H9 (cell line): Measurements from ENCODE around the gene TEX26. TPM values are rescaled to one million over a fixed set of nuclear protein-coding genes. Genes with fewer than 3 reads are reported as not detected.

Source experiments
- DNase-seq: peaks from one replicate; pipeline ENCODE4 v3.0.0-alpha.2; 2017
- H2AFZ ChIP-seq: one replicate; pipeline ENCODE4 v1.6.1; 2013; ENCODE audit warnings: mild to moderate bottlenecking, low read length, control low read depth, moderate library complexity
- H2AK5ac ChIP-seq: 2 replicates; pipeline ENCODE4 v1.6.1; 2013; ENCODE audit warnings: low read length, control low read depth, mixed read lengths; ENCODE audit not compliant: insufficient read length
- H2BK120ac ChIP-seq: one replicate; pipeline ENCODE4 v1.6.1; 2013; ENCODE audit warnings: low read depth, mild to moderate bottlenecking, low read length, control low read depth, inconsistent platforms; ENCODE audit not compliant: poor library complexity, severe bottlenecking
- H2BK12ac ChIP-seq: 2 replicates; pipeline ENCODE4 v1.6.1; 2013; ENCODE audit warnings: low read length, control low read depth, mixed read lengths, low read depth; ENCODE audit not compliant: insufficient read length
- H2BK15ac ChIP-seq: 2 replicates; pipeline ENCODE4 v1.6.1; 2013; ENCODE audit warnings: low read depth, low read length, control low read depth
- H2BK20ac ChIP-seq: one replicate; pipeline ENCODE4 v1.6.1; 2013; ENCODE audit warnings: low read depth, mild to moderate bottlenecking, low read length, control low read depth, inconsistent platforms; ENCODE audit not compliant: poor library complexity, severe bottlenecking
- H2BK5ac ChIP-seq: 2 replicates; pipeline ENCODE4 v1.6.1; 2013; ENCODE audit warnings: low read length, control low read depth, mixed read lengths; ENCODE audit not compliant: insufficient read length
- H3K14ac ChIP-seq: 2 replicates; pipeline ENCODE4 v1.6.1; 2013; ENCODE audit warnings: low read length, control low read depth; ENCODE audit not compliant: insufficient read depth
- H3K18ac ChIP-seq: 2 replicates; pipeline ENCODE4 v1.6.1; 2013; ENCODE audit warnings: low read depth, mild to moderate bottlenecking, mixed read lengths, low read length, control low read depth; ENCODE audit not compliant: insufficient read length
- H3K23ac ChIP-seq: 2 replicates; pipeline ENCODE4 v1.6.1; 2013; ENCODE audit warnings: low read length, control low read depth, mixed read lengths, low read depth; ENCODE audit not compliant: insufficient read length
- H3K23me2 ChIP-seq: 2 replicates; pipeline ENCODE4 v1.6.1; 2013; ENCODE audit warnings: low read depth, mild to moderate bottlenecking, mixed read lengths, low read length, control low read depth; ENCODE audit not compliant: insufficient read length, poor library complexity, severe bottlenecking
- H3K27ac ChIP-seq: 2 replicates; pipeline ENCODE4 v1.5.1; 2013; ENCODE audit warnings: low read length, control low read depth, mixed read lengths, low read depth; ENCODE audit not compliant: insufficient read length
- H3K27me3 ChIP-seq: 2 replicates; pipeline ENCODE4 v1.6.1; 2013; ENCODE audit warnings: low read length, control low read depth, inconsistent platforms; ENCODE audit not compliant: insufficient read depth
- H3K4ac ChIP-seq: 2 replicates; pipeline ENCODE4 v1.6.1; 2013; ENCODE audit warnings: low read depth, mild to moderate bottlenecking, control low read depth, inconsistent platforms, low read length, moderate library complexity
- H3K4me1 ChIP-seq: 2 replicates; pipeline ENCODE4 v1.6.1; 2013; ENCODE audit warnings: low read length, control low read depth, inconsistent platforms; ENCODE audit not compliant: insufficient read depth
- H3K4me2 ChIP-seq: 2 replicates; pipeline ENCODE4 v1.6.1; 2013; ENCODE audit warnings: low read length, control low read depth, mixed read lengths; ENCODE audit not compliant: insufficient read length, insufficient read depth
- H3K56ac ChIP-seq: 2 replicates; pipeline ENCODE4 v1.6.1; 2013; ENCODE audit warnings: low read depth, mild to moderate bottlenecking, mixed read lengths, low read length, control low read depth; ENCODE audit not compliant: insufficient read length
- H3K79me1 ChIP-seq: 2 replicates; pipeline ENCODE4 v1.6.1; 2013; ENCODE audit warnings: low read depth, mild to moderate bottlenecking, moderate library complexity, low read length, control low read depth, inconsistent platforms; ENCODE audit not compliant: insufficient read depth, poor library complexity, severe bottlenecking
- H3K79me2 ChIP-seq: 2 replicates; pipeline ENCODE4 v1.6.1; 2013; ENCODE audit warnings: low read length, control low read depth, inconsistent platforms; ENCODE audit not compliant: insufficient read depth
- H3K9ac ChIP-seq: 2 replicates; pipeline ENCODE4 v1.6.1; 2013; ENCODE audit warnings: low read length, control low read depth, mixed read lengths; ENCODE audit not compliant: insufficient read length; ENCODE audit errors: extremely low read depth
- H3K9me3 ChIP-seq: one replicate; pipeline ENCODE4 v1.6.1; 2013; ENCODE audit warnings: low read depth, low read length, inconsistent platforms; ENCODE audit not compliant: control insufficient read depth
- H3T11ph ChIP-seq: one replicate; pipeline ENCODE4 v1.6.1; 2013; ENCODE audit warnings: mild to moderate bottlenecking, low read length, control low read depth, inconsistent platforms
- H4K20me1 ChIP-seq: one replicate; pipeline ENCODE4 v1.6.1; 2013; ENCODE audit not compliant: control insufficient read depth, insufficient read length, insufficient read depth
- H4K5ac ChIP-seq: 2 replicates; pipeline ENCODE4 v1.6.1; 2013; ENCODE audit warnings: low read depth, mild to moderate bottlenecking, mixed read lengths, low read length, control low read depth; ENCODE audit not compliant: insufficient read length
- H4K8ac ChIP-seq: replicated peaks from 2 replicates; pipeline ENCODE4 v1.6.1; 2013; ENCODE audit warnings: low read length, control low read depth, mixed read lengths, low read depth; ENCODE audit not compliant: insufficient read length
- H4K91ac ChIP-seq: 2 replicates; pipeline ENCODE4 v1.6.1; 2013; ENCODE audit warnings: low read depth, mild to moderate bottlenecking, moderate library complexity, mixed read lengths, low read length, control low read depth; ENCODE audit not compliant: insufficient read length
- H3K27ac Mint-ChIP-seq, 3 experiments: 2 replicates in 2 of 3; 3 replicates in 1 of 3; pipeline ENCODE4 v1.8.0; 2020 to 2021; ENCODE audit warnings: mixed read lengths in 3 of 3, mild to moderate bottlenecking in 1 of 3, moderate library complexity in 1 of 3
- H3K27me3 Mint-ChIP-seq: 2 replicates; pipeline ENCODE4 v1.8.0; 2021; ENCODE audit warnings: low read depth, mild to moderate bottlenecking, moderate library complexity, mixed read lengths
- H3K36me3 Mint-ChIP-seq, 3 experiments: 2 replicates in 2 of 3; 3 replicates in 1 of 3; pipeline ENCODE4 v1.8.0; 2020 to 2021; ENCODE audit warnings: low read depth in 3 of 3, mixed read lengths in 3 of 3; ENCODE audit not compliant: insufficient read depth in 1 of 3
- H3K4me1 Mint-ChIP-seq, 2 experiments: 2 replicates each; pipeline ENCODE4 v1.8.0; 2020; ENCODE audit warnings: mixed read lengths in 2 of 2
- H3K4me3 Mint-ChIP-seq, 2 experiments: 2 replicates in 1 of 2; 3 replicates in 1 of 2; pipeline ENCODE4 v1.8.0; 2020 to 2021; ENCODE audit warnings: mild to moderate bottlenecking in 2 of 2, mixed read lengths in 2 of 2, moderate library complexity in 1 of 2
- H3K9me3 Mint-ChIP-seq, 2 experiments: 2 replicates in 1 of 2; 3 replicates in 1 of 2; pipeline ENCODE4 v1.8.0; 2020; ENCODE audit warnings: mild to moderate bottlenecking in 2 of 2, mixed read lengths in 2 of 2, moderate library complexity in 1 of 2
- CTCF ChIP-seq: fragments of 200-600 bp; sonication (generic); conservative IDR thresholded peaks from 3 replicates; pipeline ENCODE4 v1.8.0; 2021; ENCODE audit warnings: antibody characterized with exemption, mild to moderate bottlenecking
- WGBS: extraction: QIAGEN DNeasy Blood & Tissue Kit; methylation state at CpG from one replicate; pipeline ENCODE4 v1.1.7; 2013; ENCODE audit warnings: missing lambda C conversion rate, low lambda C conversion rate, mixed read lengths; ENCODE audit not compliant: insufficient read length; ENCODE audit errors: extremely low coverage; 5-methylcytosine and 5-hydroxymethylcytosine counted together
- total RNA-seq: library from RNA; stranded (reverse); gene quantifications from 2 replicates; pipeline ENCODE4 v1.2.1, GENCODE V29; 2021

Gene TEX26
- total RNA-seq, 1 experiment from 2014 or later: not detected

GRCh38 chr13:30907121-30907861, 25.2 kb upstream of the TEX26 start:
- H3K27ac ChIP-seq: no peak overlapping the region
- no peak overlapping the region for H3K23ac ChIP-seq
- H3K27me3 Mint-ChIP-seq: peaks cover 75% of the 10 kb centered on the region
- H2BK5ac ChIP-seq: no peak overlapping the region
- H4K91ac ChIP-seq: no peak overlapping the region
- TF ChIP-seq CTCF: no peak
- DNase-seq: no peak
- no peaks in the 10 kb centered on the region for H3K79me2 ChIP-seq
- no peak overlapping the region for H3K4me2 ChIP-seq
- no peak overlapping the region for H2BK15ac ChIP-seq
- no peak overlapping the region for H2BK120ac ChIP-seq
- H3K79me1 ChIP-seq: no peaks in the 10 kb centered on the region
- H3K9me3 ChIP-seq: no peaks in the 10 kb centered on the region
- no peak overlapping the region for H4K5ac ChIP-seq
- H3K4me1 ChIP-seq: no peaks in the 10 kb centered on the region
- no peaks in the 10 kb centered on the region for H4K20me1 ChIP-seq
- H3K9me3 Mint-ChIP-seq: no peaks in the 10 kb centered on the region
- no CpG with 5 or more reads among the region's 10 CpGs for WGBS
- no peak overlapping the region for H3K18ac ChIP-seq
- H2AK5ac ChIP-seq: no peak overlapping the region
- H3K9ac ChIP-seq: no peak overlapping the region
- peaks cover 4 to 6% of the 10 kb centered on the region in 2 experiments for H3K4me1 Mint-ChIP-seq
- H4K8ac ChIP-seq: no peak overlapping the region
- H3K14ac ChIP-seq: no peak overlapping the region; the same call in 1 of the 2 replicates
- no peak overlapping the region for H3K27ac Mint-ChIP-seq
- no peaks in the 10 kb centered on the region for H3K36me3 Mint-ChIP-seq
- H2BK20ac ChIP-seq: no peak overlapping the region
- H3K4me3 Mint-ChIP-seq: peak overlapping the region; percentile 42 to 65; a peak in 2 of 5 replicates
- peaks cover 10% of the 10 kb centered on the region; the same call in 1 of the 2 replicates for H3K27me3 ChIP-seq
- peaks cover 8% of the 10 kb centered on the region for H3K23me2 ChIP-seq
- H3K4ac ChIP-seq: no peak overlapping the region
- H3K56ac ChIP-seq: no peak overlapping the region
- no peak overlapping the region for H2AFZ ChIP-seq
- H3T11ph ChIP-seq: no peak overlapping the region
- no peak overlapping the region for H2BK12ac ChIP-seq
